HepG2 (cell line): ENCODE results near the gene PCSK5. TPM values are rescaled to one million over a fixed set of nuclear protein-coding genes. Genes with fewer than 3 reads are reported as not detected.

Experiments
- AHDC1 ChIP-seq: sonication (generic); formaldehyde crosslinking; IDR thresholded peaks from 2 replicates; pipeline ENCODE4 v1.5.1; 2020; ENCODE audit warnings: mild to moderate bottlenecking, missing genetic modification reagents, borderline replicate concordance
- ATF3 ChIP-seq: sonication (generic); formaldehyde crosslinking; IDR thresholded peaks from 2 replicates; pipeline ENCODE4 v1.4.0; 2020; ENCODE audit warnings: missing genetic modification reagents
- BATF2 ChIP-seq: sonication (generic); formaldehyde crosslinking; IDR thresholded peaks from 2 replicates; pipeline ENCODE4 v1.8.0; 2022; ENCODE audit warnings: mild to moderate bottlenecking, missing genetic modification reagents, moderate library complexity
- HNRNPK ChIP-seq: fragments of 200-400 bp; formaldehyde crosslinking; IDR thresholded peaks from 2 replicates; pipeline ENCODE4 v1.6.1; 2018; ENCODE audit warnings: low read length, low read depth, moderate library complexity, mild to moderate bottlenecking; ENCODE audit not compliant: poor library complexity, severe bottlenecking
- MBNL3 ChIP-seq: fragments of 250-450 bp; sonication (Bioruptor Pico); conservative IDR thresholded peaks from 2 replicates; pipeline ENCODE4 v1.8.0; 2022; ENCODE audit warnings: mild to moderate bottlenecking, inconsistent platforms
- NFE2L1 ChIP-seq: sonication (generic); formaldehyde crosslinking; IDR thresholded peaks from 2 replicates; pipeline ENCODE4 v1.4.0; 2020; ENCODE audit warnings: missing genetic modification reagents, mild to moderate bottlenecking, borderline replicate concordance
- ZBTB46 ChIP-seq: sonication (generic); formaldehyde crosslinking; IDR thresholded peaks from 2 replicates; pipeline ENCODE4 v1.4.0; 2020; ENCODE audit warnings: mild to moderate bottlenecking, missing genetic modification reagents, borderline replicate concordance
- ZNF891 ChIP-seq: sonication (generic); formaldehyde crosslinking; IDR thresholded peaks from 2 replicates; pipeline ENCODE4 v1.5.0; 2020; ENCODE audit warnings: mild to moderate bottlenecking, missing genetic modification reagents
- polyA plus RNA-seq, 8 experiments: library from polyadenylated mRNA; depleted of rRNA in 3 of 8; stranded (reverse) in 7 of 8; unstranded in 1 of 8; fragments of >200 nt; fragmentation: Illumina TruSeq in 4 of 8; extraction: Trizol in 4 of 8; gene quantifications; 2 replicates each; pipeline versions ENCODE4 v1.2.1 to v1.2.3, GENCODE V29; 2011 to 2016; ENCODE audit warnings: low read depth in 4 of 8, missing spikeins in 1 of 8, mixed read lengths in 1 of 8; ENCODE audit not compliant: insufficient read depth in 1 of 8
- total RNA-seq, 5 experiments: library from RNA; depleted of rRNA; stranded (reverse); fragments of >200 nt; fragmentation: Illumina TruSeq; extraction: Trizol; gene quantifications; 2 replicates each; pipeline ENCODE4 v1.2.3, GENCODE V29; 2016; ENCODE audit warnings: low read depth in 1 of 5
- TF ChIP-seq, protein P1 (sequence below), 2 experiments: fragments of 450-650 bp in 1 of 2; sonication (generic) in 1 of 2; formaldehyde crosslinking in 1 of 2; IDR thresholded peaks; 2 replicates each; pipeline versions ENCODE4 v1.6.1 to v1.8.0; 2016 to 2022; ENCODE audit warnings: antibody characterized with exemption in 1 of 2, mild to moderate bottlenecking in 1 of 2, missing genetic modification reagents in 1 of 2

The PCSK5 gene
- total and polyA plus RNA-seq, 2 of the 13 experiments (the other 11 are each of a cell fraction or from before 2014, with no cell fraction given) = 0.55 to 0.66 TPM

- TF ChIP-seq AHDC1 (CRISPR knock-in tag) = peak; percentile 17; the same call in 1 of the 2 replicates
- no peak for TF ChIP-seq ZBTB46
- peak; percentile 76 for TF ChIP-seq HNRNPK
- no peak for TF ChIP-seq MBNL3 (CRISPR knock-in tag)
- TF ChIP-seq, protein P1, sequence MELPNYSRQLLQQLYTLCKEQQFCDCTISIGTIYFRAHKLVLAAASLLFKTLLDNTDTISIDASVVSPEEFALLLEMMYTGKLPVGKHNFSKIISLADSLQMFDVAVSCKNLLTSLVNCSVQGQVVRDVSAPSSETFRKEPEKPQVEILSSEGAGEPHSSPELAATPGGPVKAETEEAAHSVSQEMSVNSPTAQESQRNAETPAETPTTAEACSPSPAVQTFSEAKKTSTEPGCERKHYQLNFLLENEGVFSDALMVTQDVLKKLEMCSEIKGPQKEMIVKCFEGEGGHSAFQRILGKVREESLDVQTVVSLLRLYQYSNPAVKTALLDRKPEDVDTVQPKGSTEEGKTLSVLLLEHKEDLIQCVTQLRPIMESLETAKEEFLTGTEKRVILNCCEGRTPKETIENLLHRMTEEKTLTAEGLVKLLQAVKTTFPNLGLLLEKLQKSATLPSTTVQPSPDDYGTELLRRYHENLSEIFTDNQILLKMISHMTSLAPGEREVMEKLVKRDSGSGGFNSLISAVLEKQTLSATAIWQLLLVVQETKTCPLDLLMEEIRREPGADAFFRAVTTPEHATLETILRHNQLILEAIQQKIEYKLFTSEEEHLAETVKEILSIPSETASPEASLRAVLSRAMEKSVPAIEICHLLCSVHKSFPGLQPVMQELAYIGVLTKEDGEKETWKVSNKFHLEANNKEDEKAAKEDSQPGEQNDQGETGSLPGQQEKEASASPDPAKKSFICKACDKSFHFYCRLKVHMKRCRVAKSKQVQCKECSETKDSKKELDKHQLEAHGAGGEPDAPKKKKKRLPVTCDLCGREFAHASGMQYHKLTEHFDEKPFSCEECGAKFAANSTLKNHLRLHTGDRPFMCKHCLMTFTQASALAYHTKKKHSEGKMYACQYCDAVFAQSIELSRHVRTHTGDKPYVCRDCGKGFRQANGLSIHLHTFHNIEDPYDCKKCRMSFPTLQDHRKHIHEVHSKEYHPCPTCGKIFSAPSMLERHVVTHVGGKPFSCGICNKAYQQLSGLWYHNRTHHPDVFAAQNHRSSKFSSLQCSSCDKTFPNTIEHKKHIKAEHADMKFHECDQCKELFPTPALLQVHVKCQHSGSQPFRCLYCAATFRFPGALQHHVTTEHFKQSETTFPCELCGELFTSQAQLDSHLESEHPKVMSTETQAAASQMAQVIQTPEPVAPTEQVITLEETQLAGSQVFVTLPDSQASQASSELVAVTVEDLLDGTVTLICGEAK (IDR thresholded peaks at IDR 0.05) = no peak
- TF ChIP-seq, protein P1 (CRISPR knock-in tag; IDR thresholded peaks at IDR 0.05) = peak; percentile 79
- TF ChIP-seq ATF3 (CRISPR knock-in tag) = no peak
- peak; percentile 92 for TF ChIP-seq BATF2
- TF ChIP-seq ZNF891 (CRISPR knock-in tag) = peak; percentile 74; the same call in 1 of the 2 replicates
- no peak for TF ChIP-seq NFE2L1
Observed at GRCh38 chr9:76394195-76394959, 503.9 kb downstream of the PCSK5 start, which contains the start of gene RFK (continued).
